DMS79 treated with DMSO at 0.1 percent for 48 hours (cell line): ENCODE measurements around the gene XRN1.
"Not testable (repeated sequence)": the region's sequence is repeated elsewhere in the genome, so short reads cannot be mapped to it uniquely, and the experiment has no call there.

ENCODE experiments used
- DNase-seq: peaks from one replicate; lab custom pipeline; 2025; lab: John Stamatoyannopoulos, UW

XRN1 gene

GRCh38 chr3:142434503-142434902 is 13.3 kb downstream of the XRN1 start:
- DNase-seq, result no peak

DNA sequence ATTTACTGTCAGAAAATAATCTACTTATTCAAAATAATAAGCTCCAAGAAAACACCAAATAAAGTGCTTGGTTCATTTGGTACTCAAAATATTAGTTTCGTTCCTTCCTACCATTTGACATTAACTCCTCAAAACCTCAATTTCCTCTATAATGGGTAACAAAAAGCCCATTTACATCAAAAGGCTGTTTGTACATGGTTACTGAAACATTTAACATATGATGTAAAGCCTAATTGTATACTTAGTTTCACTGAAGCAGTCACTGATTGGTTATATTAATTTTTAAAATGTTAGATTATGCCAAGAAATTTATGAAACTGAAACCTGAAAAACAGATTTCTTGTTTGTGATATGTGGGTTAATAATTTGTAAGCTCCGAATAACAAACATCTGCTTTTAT is 14.7 kb downstream of the XRN1 start:
- DNase-seq, result no peak

DNA sequence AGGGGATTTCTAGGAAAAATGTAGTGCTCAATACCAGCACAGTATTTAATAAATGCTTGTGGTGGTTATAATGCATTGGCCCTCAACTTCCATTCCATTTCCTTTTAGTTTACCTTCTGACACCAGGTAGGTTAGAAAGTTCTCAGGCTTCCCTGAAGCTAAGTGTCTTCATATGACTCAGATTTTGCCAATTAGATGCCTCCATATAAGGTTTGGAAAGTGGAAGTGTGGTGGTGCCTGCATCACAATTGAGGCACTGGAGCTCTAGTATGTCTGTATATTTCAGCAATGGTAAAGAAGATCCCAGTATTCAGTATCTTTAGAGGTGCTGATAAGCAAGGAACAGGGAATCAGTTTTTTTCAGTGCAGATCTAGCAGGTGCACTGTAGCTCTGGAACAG is 18.3 kb downstream of the XRN1 start:
- DNase-seq, result no peak

- no peak for DNase-seq
These were observed 23.1 kb downstream of the XRN1 start for GRCh38 chr3:142424754-142425153.

DNA sequence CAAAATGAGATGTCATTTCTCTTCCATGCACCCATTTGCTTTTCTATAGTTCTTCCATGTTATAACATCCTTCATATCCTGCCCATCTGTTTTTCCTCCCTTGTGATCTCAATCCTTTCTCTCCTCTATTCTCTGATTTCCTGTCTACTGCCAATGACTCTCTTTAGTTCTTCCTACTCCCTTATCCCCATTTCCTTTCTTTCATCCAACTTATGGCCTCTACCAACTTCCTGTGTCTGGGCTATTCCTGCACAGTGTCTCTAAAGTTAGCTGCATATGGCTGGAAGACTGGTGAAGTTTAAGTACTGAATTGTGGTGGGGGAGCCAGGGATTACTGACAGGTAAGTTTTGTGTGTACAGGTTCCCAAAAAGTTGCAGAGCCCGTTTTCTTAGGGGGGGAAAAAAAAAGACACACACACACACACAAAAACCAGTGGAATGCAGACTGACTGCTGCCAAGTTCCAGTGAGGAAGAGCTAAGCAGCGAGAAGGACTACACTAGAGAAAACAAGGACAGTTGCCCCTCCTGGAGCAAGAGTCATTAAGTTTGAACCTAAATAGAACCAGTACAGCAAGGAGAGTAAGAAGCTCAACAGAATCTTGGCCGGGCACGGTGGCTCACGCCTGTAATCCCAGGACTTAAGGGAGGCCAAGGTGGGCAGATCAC is 28.8 kb downstream of the XRN1 start:
- DNase-seq, result no peak

GRCh38 chr3:142417302-142417701 is 30.5 kb downstream of the XRN1 start:
- DNase-seq, result no peak

GRCh38 chr3:142400537-142400936 is 47.3 kb downstream of the XRN1 start:
- not testable (repeated sequence) for DNase-seq

GRCh38 chr3:142394921-142395622 is 52.8 kb downstream of the XRN1 start:
- no peak for DNase-seq

DNA sequence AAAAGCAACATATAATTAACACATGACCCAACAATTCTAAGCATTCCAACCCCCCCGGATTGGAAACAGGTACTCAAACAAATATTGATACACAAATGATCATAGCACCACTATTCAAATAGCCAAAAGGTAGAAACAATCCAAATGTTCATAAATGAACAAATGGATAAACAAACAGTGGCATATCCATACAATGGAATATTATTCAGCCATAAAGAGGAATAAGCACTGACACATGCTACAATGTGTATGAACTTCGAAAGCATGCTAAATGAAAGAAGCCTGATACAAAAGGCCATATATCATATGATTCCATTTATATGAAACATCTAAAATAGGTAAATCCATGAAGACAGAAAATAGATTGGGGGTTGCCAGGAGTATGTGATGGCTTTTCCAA is 62.8 kb downstream of the XRN1 start:
- no peak for DNase-seq

GRCh38 chr3:142374687-142375086 is 73.2 kb downstream of the XRN1 start:
- no peak for DNase-seq

GRCh38 chr3:142369576-142369975 is 78.3 kb downstream of the XRN1 start:
- not testable (repeated sequence) for DNase-seq

DNA sequence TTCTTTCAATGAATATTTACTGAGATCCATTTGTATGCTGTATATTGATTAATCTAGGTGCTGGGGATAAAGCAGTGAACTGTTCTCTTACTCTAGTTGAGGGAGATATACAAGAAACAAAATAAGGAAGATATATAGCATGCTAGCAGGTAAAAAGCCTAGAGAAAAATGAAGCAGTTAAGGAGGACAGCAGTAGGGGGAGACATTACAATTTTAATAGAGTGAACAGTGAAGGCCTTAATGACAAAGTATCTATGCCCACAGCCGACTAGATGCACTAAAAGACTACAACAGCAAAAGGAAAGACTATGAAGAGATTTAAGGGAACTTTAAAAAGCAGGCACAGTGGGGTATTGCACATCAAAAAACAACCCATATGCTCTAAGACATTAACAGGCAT is 81.4 kb downstream of the XRN1 start:
- DNase-seq, result no peak

DNA sequence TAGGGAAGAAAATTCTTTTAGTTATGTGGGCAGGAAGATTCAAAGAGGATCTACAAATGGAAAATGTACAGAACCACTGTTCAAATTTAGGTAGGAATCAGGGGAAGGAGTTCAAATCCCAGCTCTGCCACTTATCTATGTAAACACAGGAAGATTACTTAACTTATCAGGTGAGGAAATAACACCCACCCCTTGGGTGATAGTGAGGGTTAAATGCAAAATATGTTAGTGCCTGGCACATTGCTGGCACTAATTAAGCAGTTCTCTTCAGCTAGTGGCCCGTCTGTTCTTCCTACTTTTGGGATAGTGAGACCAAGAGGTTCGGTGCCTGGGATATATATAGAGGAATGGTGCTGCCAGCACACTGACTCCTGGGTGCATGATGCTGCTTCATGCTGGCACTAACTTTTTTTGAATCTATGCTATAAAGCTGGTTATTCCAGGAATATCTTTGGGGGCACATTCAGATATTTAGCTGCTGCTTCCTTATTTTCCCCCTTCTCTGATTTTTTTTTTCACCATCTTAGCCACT is 83.8 kb downstream of the XRN1 start:
- DNase-seq, result no peak

DNA sequence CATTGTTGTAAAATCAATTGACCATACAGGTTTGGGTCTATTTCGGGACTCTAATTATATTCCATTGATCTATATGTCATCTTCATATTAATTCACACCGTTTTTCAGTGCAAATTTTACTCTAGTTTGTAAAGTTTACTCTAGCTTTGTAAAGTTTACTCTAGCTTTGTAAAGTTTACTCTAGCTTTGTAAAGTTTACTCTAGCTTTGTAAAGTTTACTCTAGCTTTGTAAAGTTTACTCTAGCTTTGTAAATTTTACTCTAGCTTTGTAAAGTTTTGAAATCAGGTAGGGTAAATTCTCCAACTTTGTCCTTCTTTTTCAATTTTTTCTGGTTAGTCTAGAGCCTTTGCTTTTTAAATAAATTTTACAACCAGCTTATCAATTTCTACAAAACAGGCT is 84.4 kb downstream of the XRN1 start:
- not testable (repeated sequence) for DNase-seq

GRCh38 chr3:142359367-142359766 is 88.5 kb downstream of the XRN1 start:
- no peak for DNase-seq

DNA sequence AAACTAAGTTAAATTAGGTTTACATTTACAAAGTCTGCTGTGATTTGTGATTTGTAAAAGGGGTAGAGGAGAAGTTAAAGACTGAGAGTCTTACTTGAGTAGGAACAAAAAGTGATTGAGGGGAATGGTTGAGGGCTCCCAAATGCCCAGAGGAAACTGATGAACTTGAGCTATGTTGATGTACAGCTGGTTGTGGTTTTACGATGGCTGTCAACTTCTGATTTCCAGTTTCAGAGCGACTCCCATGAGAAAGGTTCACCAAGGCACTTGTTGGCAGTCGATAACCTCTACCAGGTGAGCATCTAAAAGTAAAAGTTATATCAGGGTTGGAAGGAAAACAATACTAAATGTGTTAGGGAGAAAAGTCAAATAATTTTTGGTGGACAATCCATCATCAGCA is 91.0 kb downstream of the XRN1 start:
- DNase-seq, result no peak

- no peak for DNase-seq
These were observed 92.1 kb downstream of the XRN1 start for GRCh38 chr3:142355692-142356091.

- DNase-seq, result no peak
These were observed 93.8 kb downstream of the XRN1 start for GRCh38 chr3:142354076-142354475.

DNA sequence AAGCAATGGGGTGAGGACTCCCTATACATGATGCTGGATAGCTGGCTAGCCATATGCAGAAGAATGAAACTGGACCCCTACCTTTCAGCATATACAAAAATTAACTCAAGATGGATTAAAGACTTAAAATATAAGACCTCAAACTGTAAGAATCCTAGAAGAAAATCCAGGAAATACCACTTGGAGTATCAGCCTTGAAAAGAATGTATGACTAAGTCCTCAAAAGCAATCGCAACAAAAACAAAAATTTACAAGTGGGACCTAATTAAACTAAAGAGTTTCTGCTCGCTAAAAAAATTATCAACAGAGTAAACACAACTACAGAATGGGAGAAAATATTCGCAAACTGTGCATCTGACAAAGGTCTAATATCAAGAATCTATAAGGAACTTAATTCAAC is 94.3 kb downstream of the XRN1 start:
- no peak for DNase-seq

DNA sequence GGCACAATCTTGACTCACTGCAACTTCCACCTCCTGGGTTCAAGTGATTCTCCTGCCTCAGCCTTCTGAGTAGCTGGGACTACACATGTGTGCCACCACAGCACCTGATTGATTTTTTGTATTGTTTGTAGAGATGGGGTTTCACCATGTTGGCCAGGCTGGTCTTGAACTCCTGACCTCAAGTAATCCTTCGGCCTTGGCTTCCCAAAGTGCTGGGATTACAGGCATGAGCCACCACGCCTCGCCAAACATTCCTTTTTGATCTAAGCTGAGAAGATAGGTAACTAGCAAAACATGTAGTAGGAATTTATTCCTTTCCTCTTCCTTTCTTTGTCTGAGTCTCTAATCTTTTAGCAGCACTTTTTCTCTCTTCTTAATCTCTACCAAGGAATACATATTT is 95.1 kb downstream of the XRN1 start:
- not testable (repeated sequence) for DNase-seq

- DNase-seq, result no peak
These were observed 99.4 kb downstream of the XRN1 start for GRCh38 chr3:142348460-142348859.

DNA sequence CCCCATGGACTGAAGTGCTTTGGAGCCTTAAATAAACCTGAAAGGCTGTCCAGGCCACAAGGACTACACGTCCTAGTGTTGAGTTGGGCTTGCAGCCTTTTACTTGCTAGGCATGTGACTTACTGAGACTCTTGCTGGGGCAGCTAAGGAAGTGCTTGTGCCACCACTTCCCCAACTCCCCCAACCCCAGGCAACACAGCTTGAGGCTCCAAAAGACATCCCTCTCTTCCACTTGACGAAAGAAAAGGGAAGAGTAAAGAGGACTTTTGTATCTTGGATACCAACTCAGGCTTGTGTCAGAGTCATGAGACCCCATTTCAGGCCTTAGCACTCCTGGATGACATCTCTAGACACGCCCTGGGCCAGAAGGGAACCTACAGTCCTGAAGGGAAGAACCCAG is 109.8 kb downstream of the XRN1 start:
- no peak for DNase-seq

GRCh38 chr3:142332390-142332789 is 115.4 kb downstream of the XRN1 start:
- DNase-seq, result no peak
